Left lobe of liver (tissue), 2 donors: Measurements from ENCODE around the gene PPARA. TPM values are rescaled to one million over a fixed set of nuclear protein-coding genes. Genes with fewer than 3 reads are reported as not detected.
A peak's percentile ranks its signal among the peaks of the same experiment; 100 is the strongest.
"Not testable (repeated sequence)": the region's sequence is repeated elsewhere in the genome, so short reads cannot be mapped to it uniquely, and the experiment has no call there.

Experiments used
- ATAC-seq: fragments of 200-7000 bp; cut with Tn5 transposase; one replicate; pipeline ENCODE4 v1.9.1; 2020; ENCODE audit warnings: mild to moderate bottlenecking, moderate library complexity
- DNase-seq: peaks from one replicate; pipeline ENCODE4 v3.0.0-alpha.2; 2020; ENCODE audit warnings: low spot score
- total RNA-seq: library from RNA; stranded (reverse); gene quantifications from one replicate; pipeline ENCODE4 v1.2.1, GENCODE V29; 2021
- donor health status: DM: no; HTN: no; CAD: no; lungs with moderate emphysema.
- donor health status: DM: no; HTN: yes; CAD: no.

PPARA gene
- total RNA-seq, 1 donor from 2014 or later: 122 TPM

GRCh38 chr22:46264520-46264919, 114.2 kb downstream of the PPARA start:
- not testable (repeated sequence) for ATAC-seq, DNase-seq

DNA sequence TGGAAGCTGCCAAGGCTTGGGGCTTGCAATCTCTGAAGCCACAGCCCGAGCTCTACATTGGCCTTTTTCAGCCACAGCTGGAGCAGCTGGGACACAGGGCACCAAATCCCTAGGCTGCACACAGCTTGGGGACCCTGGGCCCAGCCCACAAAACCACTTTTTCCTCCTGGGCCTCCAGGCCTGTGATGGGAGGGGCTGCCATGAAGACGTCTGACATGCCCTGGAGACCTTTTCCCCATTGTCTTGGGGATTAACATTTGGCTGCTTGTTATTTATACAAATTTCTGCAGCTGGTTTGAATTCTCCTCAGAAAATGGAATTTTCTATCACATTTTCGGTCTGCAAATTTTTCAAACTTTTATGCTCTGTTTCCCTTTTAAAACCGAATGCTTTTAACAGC, 115.3 kb downstream of the PPARA start:
- not testable (repeated sequence) for ATAC-seq, DNase-seq

- DNase-seq: peak; percentile 99
- ATAC-seq: peak; percentile 84
Measured at GRCh38 chr22:46267431-46268279, 117.3 kb downstream of the PPARA start, which contains the start of gene TTC38. Gene TTC38 (plus strand): TSS chr22:46268008. CDS start chr22:46268040, 32 bp downstream.

GRCh38 chr22:46269564-46269963, 119.2 kb downstream of the PPARA start:
- DNase-seq (peak; percentile 81), ATAC-seq (peak; percentile 66)

DNA sequence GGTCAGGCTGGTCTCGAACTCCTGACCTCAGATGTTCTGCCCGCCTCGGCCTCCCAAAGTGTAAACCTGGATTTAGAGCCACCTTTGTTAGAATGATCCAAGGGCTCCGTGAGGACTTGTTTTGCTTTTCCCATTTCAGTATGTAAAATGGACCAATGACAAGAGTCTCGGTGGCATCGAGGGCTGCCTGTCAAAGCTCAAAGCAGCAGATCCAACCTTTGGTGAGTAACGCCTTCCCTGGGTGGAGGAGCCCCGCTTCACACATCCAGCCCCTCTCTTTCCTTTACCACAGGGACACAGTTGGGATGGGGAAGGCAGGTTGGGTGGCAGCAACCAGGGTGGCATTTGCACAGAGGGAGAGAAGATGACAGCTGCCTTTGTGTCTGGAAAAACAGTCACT, 121.9 kb downstream of the PPARA start:
- ATAC-seq (no peak), DNase-seq (no peak)

GRCh38 chr22:46272762-46273431, 122.6 kb downstream of the PPARA start:
- no peak for ATAC-seq
- no peak for DNase-seq

DNA sequence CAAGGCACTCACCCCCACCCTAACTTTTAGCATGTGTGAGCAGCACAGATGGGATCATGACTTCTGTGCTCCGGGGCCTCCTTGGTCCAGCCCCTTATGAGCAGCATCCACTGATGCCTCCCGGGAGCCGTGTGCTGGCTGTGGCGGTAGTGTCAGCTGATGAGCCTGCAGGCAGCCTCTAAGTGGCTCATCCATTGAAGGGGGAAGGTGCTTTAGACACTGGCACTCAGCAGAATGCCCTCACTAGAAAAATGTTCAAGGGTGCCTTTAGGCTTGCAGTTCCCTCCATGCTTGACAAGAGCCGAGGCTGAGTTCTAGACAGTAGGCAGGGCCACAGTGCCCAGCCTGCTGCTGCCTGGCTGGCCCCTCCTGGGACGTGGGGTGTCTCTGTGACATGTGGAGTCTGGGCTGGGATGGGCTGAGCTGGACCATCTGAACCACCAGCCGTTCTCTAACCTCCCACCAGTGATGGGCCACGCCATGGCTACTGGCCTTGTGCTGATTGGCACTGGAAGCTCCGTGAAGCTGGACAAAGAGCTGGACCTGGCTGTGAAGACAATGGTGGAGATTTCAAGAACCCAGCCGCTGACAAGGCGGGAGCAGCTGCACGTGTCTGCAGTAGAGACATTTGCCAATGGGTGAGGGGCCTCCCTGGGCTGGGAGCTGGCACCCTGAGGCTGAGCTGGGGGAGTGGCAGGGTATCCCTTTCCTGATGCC, 123.3 kb downstream of the PPARA start:
- ATAC-seq (no peak), DNase-seq (no peak)

GRCh38 chr22:46274381-46274780, 124.1 kb downstream of the PPARA start:
- DNase-seq (no peak), ATAC-seq (no peak)

GRCh38 chr22:46275455-46276122, 125.3 kb downstream of the PPARA start:
- ATAC-seq (peak; percentile 18), DNase-seq (no peak)

- ATAC-seq: no peak
- no peak for DNase-seq
Measured at GRCh38 chr22:46276563-46276962, 126.2 kb downstream of the PPARA start.

DNA sequence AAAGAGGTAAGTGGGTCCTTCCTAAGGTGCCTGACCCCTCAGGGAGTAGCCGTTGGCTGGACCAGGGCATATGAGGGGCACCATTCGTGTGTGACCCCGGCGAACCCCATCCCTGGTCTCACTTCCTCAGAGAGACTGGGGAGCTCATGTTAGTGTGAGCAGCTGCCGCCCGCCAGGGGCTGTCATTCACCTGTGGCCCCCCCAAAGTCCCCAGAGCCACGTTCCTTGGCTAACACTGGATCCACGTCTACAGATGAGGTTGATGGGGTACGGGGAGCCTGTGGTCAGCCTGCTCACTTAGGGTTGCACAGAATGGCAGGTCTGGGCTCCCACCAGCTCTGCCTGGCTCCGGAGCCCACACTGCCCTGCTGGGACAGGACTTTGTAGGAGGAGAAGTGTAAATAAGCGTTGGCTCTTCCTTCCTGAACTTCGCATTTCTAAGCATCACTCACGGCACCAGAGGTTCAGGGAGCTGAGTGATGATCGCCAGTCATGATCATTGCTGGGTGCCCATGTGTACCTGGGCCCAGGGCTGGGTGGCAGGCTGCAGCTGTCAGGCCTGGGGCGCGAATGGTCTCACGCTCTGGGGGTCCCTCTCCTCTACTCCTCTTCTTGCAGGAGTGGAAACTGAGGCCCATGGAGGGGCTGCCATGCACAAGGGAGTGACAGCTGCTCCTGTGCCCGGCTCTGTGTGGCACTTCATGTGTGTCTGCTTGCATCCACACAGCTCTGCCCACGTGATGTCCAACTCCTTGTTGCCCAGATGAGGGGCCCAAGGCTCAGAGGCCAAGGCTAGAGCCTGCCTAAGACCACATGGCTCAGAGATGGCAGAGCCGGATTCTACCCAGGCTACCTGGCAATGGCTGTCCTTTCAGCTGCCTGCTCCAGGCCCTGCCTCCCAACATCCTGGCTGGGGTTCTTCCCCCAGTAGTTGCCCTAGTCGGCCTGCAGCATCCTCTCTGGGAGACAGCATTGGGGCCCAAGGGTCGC, 128.6 kb downstream of the PPARA start:
- no peak for DNase-seq
- ATAC-seq: no peak

GRCh38 chr22:46280063-46280817, 129.9 kb downstream of the PPARA start:
- no peak for DNase-seq
- peak; percentile 18 for ATAC-seq

DNA sequence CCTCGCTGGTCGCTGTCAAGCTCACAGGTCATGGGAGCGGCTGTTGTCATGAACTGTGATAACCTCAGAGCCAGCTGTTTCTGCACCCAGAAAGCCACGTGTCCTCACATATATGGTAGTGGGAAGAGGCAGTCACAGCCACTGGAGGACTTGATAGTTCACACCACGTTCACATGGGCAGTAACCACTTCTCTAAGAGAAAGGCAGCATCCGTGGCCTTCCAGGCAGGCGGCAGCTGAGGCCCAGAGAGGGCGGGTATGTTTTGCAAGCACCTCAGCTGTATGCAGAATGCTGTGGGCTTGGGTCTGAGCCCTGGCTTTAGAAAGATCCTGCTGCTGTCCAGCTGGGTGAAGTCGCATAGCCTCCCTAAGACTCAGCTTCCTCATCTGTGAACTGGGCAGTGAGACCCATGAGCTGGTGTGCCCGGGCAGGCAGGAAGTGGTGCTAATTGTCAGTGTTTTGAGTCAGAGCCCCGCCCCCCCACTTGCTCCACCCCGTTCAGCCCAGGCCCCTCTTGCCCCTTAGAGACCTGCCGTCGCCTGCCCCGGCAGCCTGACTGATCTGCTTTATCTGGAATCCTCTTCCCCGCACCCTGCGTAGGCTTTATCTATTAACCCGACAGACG, 130.8 kb downstream of the PPARA start:
- no peak for DNase-seq
- peak; percentile 23 for ATAC-seq

GRCh38 chr22:46281866-46282678, 131.7 kb downstream of the PPARA start:
- no peak for DNase-seq
- ATAC-seq: peak; percentile 6

DNA sequence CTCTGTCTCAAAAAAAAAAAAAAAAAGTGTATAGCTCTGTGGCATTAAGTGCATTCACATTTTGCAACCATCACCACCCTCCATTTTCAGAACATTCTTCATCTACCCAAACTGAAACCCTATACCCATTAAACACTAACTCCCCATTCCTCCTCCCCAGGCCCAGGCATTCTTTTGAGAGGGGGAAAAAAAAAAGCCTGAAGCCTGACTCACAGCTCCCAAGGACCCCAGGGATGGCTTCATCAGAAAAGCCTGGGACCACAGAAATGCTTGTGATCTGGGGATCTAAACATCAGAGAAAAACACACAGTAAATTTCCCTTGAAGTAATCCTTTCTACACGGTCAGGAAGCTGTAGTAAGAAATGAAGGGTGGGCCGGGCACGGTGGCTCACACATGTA, 135.7 kb downstream of the PPARA start:
- ATAC-seq (no peak), DNase-seq (no peak)

DNA sequence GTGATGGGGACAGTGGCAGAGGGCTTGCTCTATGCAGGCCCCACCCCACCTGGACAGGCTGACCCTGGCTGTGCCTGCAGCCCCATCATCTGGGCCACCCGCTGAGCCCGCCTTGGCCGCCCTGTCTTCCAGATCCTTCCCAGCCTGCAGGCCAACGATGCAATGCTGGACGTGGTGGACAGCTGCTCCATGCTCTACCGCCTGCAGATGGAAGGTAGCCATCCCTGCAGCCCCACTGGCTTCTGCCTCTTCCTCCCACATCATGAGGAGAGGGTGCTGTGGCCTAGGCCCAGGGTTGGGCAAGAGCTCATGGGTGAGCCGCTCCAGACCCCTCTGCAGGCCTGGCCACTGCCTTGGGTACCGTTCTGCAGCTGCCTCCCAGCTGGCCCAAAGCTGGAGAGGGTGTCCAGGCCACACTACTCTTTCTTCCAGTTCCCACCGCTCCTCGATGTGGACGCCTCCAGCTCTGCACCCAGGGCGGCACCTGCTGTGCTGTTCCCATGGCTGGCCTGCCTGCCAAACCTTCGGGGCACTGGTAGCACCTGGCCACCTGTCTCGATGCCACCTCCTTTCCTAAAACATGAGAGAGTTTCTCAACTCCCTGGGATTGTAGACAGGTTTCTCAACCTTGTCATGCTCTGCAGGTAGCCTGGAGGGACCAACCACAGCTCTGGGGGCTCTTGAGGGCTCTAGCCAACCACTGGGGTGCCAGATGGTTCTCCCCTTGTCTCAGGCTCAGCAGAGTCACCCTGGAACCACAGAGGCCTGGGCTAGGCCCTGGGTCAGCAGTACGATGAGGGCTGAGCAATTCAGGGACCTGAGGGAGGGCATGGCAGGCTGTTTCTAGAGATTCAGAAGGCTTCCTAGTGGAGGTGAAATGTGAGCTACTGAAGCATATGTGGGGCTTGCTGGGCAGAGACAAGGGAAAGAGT, 136.9 kb downstream of the PPARA start:
- DNase-seq (no peak), ATAC-seq (peak; percentile 2)
